Body of pancreas (tissue), 4 donors: ENCODE measurements around the gene WDFY3.

Experiments
- POLR2A ChIP-seq, 3 donors: fragments of 450-650 bp; IDR thresholded peaks; one replicate each; pipeline ENCODE4 v1.6.1; 2016; ENCODE audit warnings: antibody characterized with exemption in 3 of 3, mild to moderate bottlenecking in 2 of 3
- TF ChIP-seq, protein P1 (sequence below), 7 experiments: fragments of 450-650 bp in 4 of 7; fragments of 200-600 bp in 3 of 7; sonication (generic) in 3 of 7; IDR thresholded peaks; one replicate each; pipeline ENCODE4 v1.5.1; 2016 to 2019; ENCODE audit warnings: antibody characterized with exemption in 7 of 7

DNA sequence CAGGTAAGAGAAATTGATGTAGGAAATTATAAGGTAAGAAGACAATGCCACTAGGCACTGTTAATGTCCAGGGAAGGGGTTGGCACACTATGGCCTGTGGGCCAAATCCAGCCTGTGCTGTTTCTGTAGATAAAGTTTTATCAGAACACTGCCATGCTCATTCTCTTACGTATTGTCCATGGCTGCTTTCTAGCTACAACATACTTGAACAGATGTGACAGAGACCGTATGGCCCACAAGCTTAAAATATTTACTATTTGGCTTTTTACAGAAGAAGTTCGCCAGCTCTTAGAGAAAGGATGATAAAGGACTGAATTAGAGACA, 215.6 kb downstream of the WDFY3 start:
- TF ChIP-seq, protein P1, sequence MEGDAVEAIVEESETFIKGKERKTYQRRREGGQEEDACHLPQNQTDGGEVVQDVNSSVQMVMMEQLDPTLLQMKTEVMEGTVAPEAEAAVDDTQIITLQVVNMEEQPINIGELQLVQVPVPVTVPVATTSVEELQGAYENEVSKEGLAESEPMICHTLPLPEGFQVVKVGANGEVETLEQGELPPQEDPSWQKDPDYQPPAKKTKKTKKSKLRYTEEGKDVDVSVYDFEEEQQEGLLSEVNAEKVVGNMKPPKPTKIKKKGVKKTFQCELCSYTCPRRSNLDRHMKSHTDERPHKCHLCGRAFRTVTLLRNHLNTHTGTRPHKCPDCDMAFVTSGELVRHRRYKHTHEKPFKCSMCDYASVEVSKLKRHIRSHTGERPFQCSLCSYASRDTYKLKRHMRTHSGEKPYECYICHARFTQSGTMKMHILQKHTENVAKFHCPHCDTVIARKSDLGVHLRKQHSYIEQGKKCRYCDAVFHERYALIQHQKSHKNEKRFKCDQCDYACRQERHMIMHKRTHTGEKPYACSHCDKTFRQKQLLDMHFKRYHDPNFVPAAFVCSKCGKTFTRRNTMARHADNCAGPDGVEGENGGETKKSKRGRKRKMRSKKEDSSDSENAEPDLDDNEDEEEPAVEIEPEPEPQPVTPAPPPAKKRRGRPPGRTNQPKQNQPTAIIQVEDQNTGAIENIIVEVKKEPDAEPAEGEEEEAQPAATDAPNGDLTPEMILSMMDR (IDR thresholded peaks at IDR 0.05): no peak
- no peak for TF ChIP-seq POLR2A (IDR thresholded peaks at IDR 0.05)
